Mesenchymal stem cell (in vitro differentiated cells and primary cell): ENCODE measurements around the gene HNRNPF.

Experiments used
- DNase-seq: peaks from one replicate; pipeline ENCODE4 v3.0.0-alpha.2; 2013
- H2AFZ ChIP-seq: one replicate; pipeline ENCODE4 v1.6.1; 2013; ENCODE audit warnings: low read depth, mild to moderate bottlenecking, control low read depth, inconsistent platforms, low read length, moderate library complexity
- H2AK5ac ChIP-seq: 2 replicates; pipeline ENCODE4 v1.6.1; 2013; ENCODE audit warnings: low read length, moderate library complexity, mild to moderate bottlenecking, inconsistent platforms; ENCODE audit not compliant: severe bottlenecking
- H2BK120ac ChIP-seq: one replicate; pipeline ENCODE4 v1.6.1; 2013; ENCODE audit warnings: low read depth, mild to moderate bottlenecking, inconsistent platforms, low read length, moderate library complexity
- H2BK12ac ChIP-seq, 2 experiments: one replicate each; pipeline ENCODE4 v1.6.1; 2013; ENCODE audit warnings: inconsistent platforms in 2 of 2, low read length in 2 of 2, mild to moderate bottlenecking in 2 of 2, moderate library complexity in 2 of 2, control low read depth in 1 of 2
- H2BK15ac ChIP-seq: one replicate; pipeline ENCODE4 v1.6.1; 2013; ENCODE audit warnings: mild to moderate bottlenecking, low read depth, inconsistent platforms; ENCODE audit not compliant: poor library complexity, severe bottlenecking
- H2BK5ac ChIP-seq: 2 replicates; pipeline ENCODE4 v1.6.1; 2013; ENCODE audit warnings: low read depth, mild to moderate bottlenecking, low read length, control low read depth, inconsistent platforms; ENCODE audit not compliant: poor library complexity, severe bottlenecking
- H3K14ac ChIP-seq, 2 experiments: one replicate each; pipeline ENCODE4 v1.6.1; 2013; ENCODE audit warnings: inconsistent platforms in 2 of 2, low read length in 2 of 2, control low read depth in 1 of 2, mild to moderate bottlenecking in 1 of 2, moderate library complexity in 1 of 2
- H3K18ac ChIP-seq, 2 experiments: one replicate each; pipeline ENCODE4 v1.6.1; 2013; ENCODE audit warnings: inconsistent platforms in 2 of 2, low read length in 2 of 2, control low read depth in 1 of 2, low read depth in 1 of 2, mild to moderate bottlenecking in 1 of 2
- H3K23ac ChIP-seq, 2 experiments: one replicate each; pipeline ENCODE4 v1.6.1; 2013; ENCODE audit warnings: inconsistent platforms in 2 of 2, low read length in 2 of 2, mild to moderate bottlenecking in 2 of 2, moderate library complexity in 2 of 2, control low read depth in 1 of 2
- H3K27ac ChIP-seq: 2 replicates; pipeline ENCODE4 v1.5.1; 2013; ENCODE audit warnings: mild to moderate bottlenecking, moderate library complexity, low read length, control low read depth, inconsistent platforms; ENCODE audit not compliant: poor library complexity, severe bottlenecking
- H3K27me3 ChIP-seq, 2 experiments: 2 replicates each; pipeline versions ENCODE4 v1.6.1 to v1.7.0; 2013; ENCODE audit warnings: low read length in 2 of 2, mild to moderate bottlenecking in 2 of 2, moderate library complexity in 2 of 2, control low read depth in 1 of 2, inconsistent platforms in 1 of 2; ENCODE audit not compliant: control insufficient read depth in 1 of 2, insufficient read depth in 1 of 2
- H3K36me3 ChIP-seq, 2 experiments: 2 replicates each; pipeline versions ENCODE4 v1.6.1 to v1.7.0; 2013; ENCODE audit warnings: low read length in 2 of 2, control low read depth in 1 of 2, inconsistent platforms in 1 of 2, low read depth in 1 of 2, mild to moderate bottlenecking in 1 of 2; ENCODE audit not compliant: insufficient read depth in 2 of 2, control insufficient read depth in 1 of 2
- H3K4ac ChIP-seq, 2 experiments: one replicate each; pipeline ENCODE4 v1.6.1; 2013; ENCODE audit warnings: inconsistent platforms in 2 of 2, low read length in 2 of 2, mild to moderate bottlenecking in 2 of 2, moderate library complexity in 2 of 2, control low read depth in 1 of 2, low read depth in 1 of 2
- H3K4me1 ChIP-seq: 2 replicates; pipeline ENCODE4 v1.6.1; 2013; ENCODE audit warnings: low read depth, low read length, control low read depth; ENCODE audit not compliant: control insufficient read depth, insufficient read depth
- H3K4me2 ChIP-seq: 2 replicates; pipeline ENCODE4 v1.6.1; 2013; ENCODE audit warnings: low read length, mild to moderate bottlenecking, inconsistent platforms; ENCODE audit not compliant: poor library complexity, severe bottlenecking
- H3K4me3 ChIP-seq, 2 experiments: 2 replicates each; pipeline versions ENCODE4 v1.5.1 to v1.7.0; 2013; ENCODE audit warnings: low read length in 2 of 2, mild to moderate bottlenecking in 2 of 2, control low read depth in 1 of 2, low read depth in 1 of 2; ENCODE audit not compliant: insufficient read depth in 1 of 2
- H3K79me1 ChIP-seq: replicated peaks from 2 replicates; pipeline ENCODE4 v1.6.1; 2013; ENCODE audit warnings: mild to moderate bottlenecking, control low read depth, low read length, inconsistent platforms; ENCODE audit not compliant: poor library complexity, severe bottlenecking
- H3K9ac ChIP-seq: 2 replicates; pipeline ENCODE4 v1.7.0; 2013; ENCODE audit warnings: mild to moderate bottlenecking, low read length, moderate library complexity
- H3K9me3 ChIP-seq: 2 replicates; pipeline ENCODE4 v1.7.0; 2013; ENCODE audit warnings: mild to moderate bottlenecking, low read length; ENCODE audit not compliant: control insufficient read depth
- H4K8ac ChIP-seq: one replicate; pipeline ENCODE4 v1.6.1; 2013; ENCODE audit warnings: inconsistent platforms, mild to moderate bottlenecking, low read length, moderate library complexity
- H4K91ac ChIP-seq: one replicate; pipeline ENCODE4 v1.6.1; 2013; ENCODE audit warnings: mild to moderate bottlenecking, low read length, inconsistent platforms
- WGBS: methylation state at CpG from one replicate; pipeline ENCODE4 v1.1.7; 2013; ENCODE audit warnings: mixed read lengths; 5-methylcytosine and 5-hydroxymethylcytosine counted together

HNRNPF gene

GRCh38 chr10:43352951-43353350 lies 56.0 kb downstream of the HNRNPF start:
- no peak overlapping the region for H2AFZ ChIP-seq
- no peak overlapping the region for H3K9ac ChIP-seq
- no peaks in the 10 kb centered on the region for H3K79me1 ChIP-seq
- no peak overlapping the region for H2AK5ac ChIP-seq
- H2BK15ac ChIP-seq: no peak overlapping the region
- no peak overlapping the region for H4K8ac ChIP-seq
- no peak overlapping the region for H4K91ac ChIP-seq
- no peak overlapping the region for H3K23ac ChIP-seq
- H3K36me3 ChIP-seq: no peaks in the 10 kb centered on the region
- no peak overlapping the region for H2BK12ac ChIP-seq
- no peak overlapping the region for H3K4ac ChIP-seq
- H3K4me3 ChIP-seq: no peak overlapping the region
- H2BK120ac ChIP-seq: no peak overlapping the region
- H3K27me3 ChIP-seq: peaks cover 13 to 28% of the 10 kb centered on the region in 2 experiments
- WGBS: 72% methylated on average over 7 of the region's 7 CpGs
- no peaks in the 10 kb centered on the region for H3K9me3 ChIP-seq
- no peak overlapping the region for H3K4me2 ChIP-seq
- no peak overlapping the region for H3K18ac ChIP-seq
- no peak overlapping the region for H3K27ac ChIP-seq
- DNase-seq: no peak
- no peaks in the 10 kb centered on the region for H3K4me1 ChIP-seq
- no peak overlapping the region for H3K14ac ChIP-seq
- H2BK5ac ChIP-seq: no peak overlapping the region

- Histone ChIP-seq H2AK5ac (no peak overlapping the region), H2BK120ac (no peak overlapping the region), H3K18ac (no peak overlapping the region), H3K4me2 (no peak overlapping the region), H3K23ac (no peak overlapping the region), H2AFZ (no peak overlapping the region), H3K9me3 (no peaks in the 10 kb centered on the region), H4K8ac (no peak overlapping the region), H2BK15ac (no peak overlapping the region), H3K4me1 (no peaks in the 10 kb centered on the region), H3K4ac (no peak overlapping the region), H3K9ac (no peak overlapping the region), H2BK12ac (no peak overlapping the region), H3K79me1 (no peaks in the 10 kb centered on the region), H4K91ac (no peak overlapping the region), H3K27me3 (peaks cover 13 to 28% of the 10 kb centered on the region in 2 experiments), H3K36me3 (no peaks in the 10 kb centered on the region), H3K14ac (no peak overlapping the region), H2BK5ac (no peak overlapping the region), H3K4me3 (no peak overlapping the region), H3K27ac (no peak overlapping the region)
- DNase-seq: no peak
- whole genome bisulfite sequencing: 88% methylated on average over 13 of the region's 14 CpGs
Measured at GRCh38 chr10:43351301-43351700, 57.7 kb downstream of the HNRNPF start.

- Histone ChIP-seq H3K9ac (no peak overlapping the region), H3K79me1 (no peaks in the 10 kb centered on the region), H2BK120ac (no peak overlapping the region), H3K4ac (no peak overlapping the region), H3K4me3 (peak overlapping the region; percentile 14 to 63), H4K8ac (no peak overlapping the region), H3K4me2 (no peak overlapping the region), H2BK12ac (no peak overlapping the region), H3K18ac (no peak overlapping the region), H3K27me3 (peaks cover 13 to 28% of the 10 kb centered on the region in 2 experiments), H4K91ac (no peak overlapping the region), H2AK5ac (no peak overlapping the region), H3K14ac (no peak overlapping the region), H3K27ac (no peak overlapping the region), H2BK15ac (no peak overlapping the region), H3K9me3 (no peaks in the 10 kb centered on the region), H2AFZ (no peak overlapping the region), H2BK5ac (no peak overlapping the region), H3K23ac (no peak overlapping the region), H3K4me1 (no peaks in the 10 kb centered on the region), H3K36me3 (no peaks in the 10 kb centered on the region)
- DNase-seq: no peak
- 96% methylated on average over 34 of the region's 34 CpGs for WGBS
Measured at GRCh38 chr10:43350686-43351085, 58.3 kb downstream of the HNRNPF start.

- no peak overlapping the region for H2BK120ac ChIP-seq
Measured at GRCh38 chr10:43350156-43350555, 58.8 kb downstream of the HNRNPF start.

More at GRCh38 chr10:43350156-43350555, 58.8 kb downstream of the HNRNPF start:
- no peak overlapping the region for H2BK12ac ChIP-seq
- no peaks in the 10 kb centered on the region for H3K79me1 ChIP-seq
- no peak overlapping the region for H4K91ac ChIP-seq
- no peak overlapping the region for H3K4ac ChIP-seq
- no peak overlapping the region for H4K8ac ChIP-seq
- WGBS: 67% methylated on average over 7 of the region's 7 CpGs
- H3K4me3 ChIP-seq: no peak overlapping the region
- no peak overlapping the region for H3K23ac ChIP-seq
- no peak overlapping the region for H3K14ac ChIP-seq
- no peak overlapping the region for H2BK5ac ChIP-seq
- H2BK15ac ChIP-seq: no peak overlapping the region
- peaks cover 13 to 28% of the 10 kb centered on the region in 2 experiments for H3K27me3 ChIP-seq
- H2AK5ac ChIP-seq: no peak overlapping the region
- no peak overlapping the region for H2AFZ ChIP-seq
- H3K36me3 ChIP-seq: no peaks in the 10 kb centered on the region
- no peak overlapping the region for H3K9ac ChIP-seq
- no peak for DNase-seq
- no peak overlapping the region for H3K27ac ChIP-seq
- H3K4me1 ChIP-seq: no peaks in the 10 kb centered on the region
- H3K4me2 ChIP-seq: no peak overlapping the region
- no peaks in the 10 kb centered on the region for H3K9me3 ChIP-seq
- no peak overlapping the region for H3K18ac ChIP-seq
